DMS53 treated with DMSO at 0.1 percent for 48 hours (cell line): Measurements from ENCODE around the gene GMCL2.

ENCODE experiments used
- DNase-seq: peaks from one replicate; lab custom pipeline; 2025; ENCODE audit not compliant: unreplicated experiment; lab: John Stamatoyannopoulos, UW

The GMCL2 gene

DNA sequence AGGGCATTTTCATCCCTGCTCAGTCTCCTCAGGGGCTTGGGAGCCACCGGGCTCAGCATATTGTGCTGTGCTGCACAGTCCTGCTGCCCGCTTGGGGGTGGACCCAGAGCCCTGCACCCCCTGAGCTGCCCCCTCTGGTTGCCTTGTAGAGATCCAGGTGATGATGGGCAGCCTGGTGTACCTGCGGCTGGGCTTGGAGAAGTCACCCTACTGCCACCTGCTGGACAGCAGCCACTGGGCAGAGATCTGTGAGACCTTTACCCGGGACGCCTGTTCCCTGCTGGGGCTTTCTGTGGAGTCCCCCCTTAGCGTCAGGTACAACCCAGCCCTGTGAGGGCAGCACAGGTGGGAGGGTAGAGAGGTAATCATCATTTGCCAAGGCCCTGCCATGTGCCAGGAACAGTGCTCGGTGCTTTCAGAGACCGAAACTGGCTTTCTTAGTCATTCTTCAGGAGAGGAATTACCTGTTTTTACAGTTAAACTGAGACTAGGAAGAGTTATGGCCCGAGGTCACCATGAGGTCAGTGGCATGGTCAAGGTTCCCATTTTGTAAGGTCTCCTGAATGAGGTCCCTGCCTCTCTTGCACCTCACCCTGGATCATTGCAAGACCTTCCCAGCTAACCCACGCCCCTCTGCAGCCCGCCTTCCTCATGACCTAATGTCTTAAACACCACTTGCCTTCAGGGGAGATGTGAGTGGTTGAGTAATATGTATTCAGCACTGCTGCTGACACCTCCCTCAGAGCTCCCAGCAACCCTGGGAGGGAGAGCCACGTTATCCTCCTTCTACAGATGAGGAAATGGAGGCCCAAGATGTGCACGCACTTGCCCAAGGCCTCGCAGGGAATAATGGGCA, 41.0 kb downstream of the GMCL2 start:
- peak; percentile 67 for DNase-seq

DNA sequence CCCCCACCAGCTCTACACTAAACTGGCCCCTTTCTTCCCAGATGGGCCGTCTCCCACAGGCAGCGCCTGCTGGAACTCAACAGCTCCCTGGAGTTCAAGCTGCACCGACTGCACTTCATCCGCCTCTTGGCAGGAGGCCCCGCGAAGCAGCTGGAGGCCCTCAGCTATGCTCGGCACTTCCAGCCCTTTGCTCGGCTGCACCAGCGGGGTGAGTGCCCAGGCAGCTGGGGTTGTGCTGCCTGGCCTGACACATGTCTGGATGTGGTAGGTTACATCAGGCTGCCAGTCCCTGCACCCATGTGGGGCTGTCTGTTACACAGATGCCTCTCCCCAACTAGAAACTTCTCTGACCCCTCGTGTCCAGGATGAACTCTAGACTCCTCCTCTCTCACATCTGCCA, 43.3 kb downstream of the GMCL2 start:
- no peak for DNase-seq

DNA sequence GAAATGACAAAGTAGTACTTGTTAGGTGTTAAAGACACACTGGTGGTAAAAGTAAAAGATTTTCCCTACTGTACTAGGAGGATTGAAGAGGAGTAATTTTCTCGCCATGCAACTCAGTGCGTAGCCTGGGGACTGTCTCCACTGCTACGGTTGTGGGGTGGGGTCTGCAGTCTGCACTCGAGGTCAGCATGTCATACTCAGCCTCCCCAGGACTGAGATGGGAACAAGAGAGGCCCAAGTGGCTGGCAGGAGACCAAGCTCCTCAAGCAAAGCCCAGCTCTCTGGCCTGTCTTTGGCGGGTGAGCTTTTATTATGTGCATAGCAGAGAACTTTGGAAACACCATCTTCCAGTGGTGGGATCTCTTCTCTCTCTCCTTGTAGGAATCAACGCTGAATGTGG, 43.9 kb downstream of the GMCL2 start:
- no peak for DNase-seq

DNA sequence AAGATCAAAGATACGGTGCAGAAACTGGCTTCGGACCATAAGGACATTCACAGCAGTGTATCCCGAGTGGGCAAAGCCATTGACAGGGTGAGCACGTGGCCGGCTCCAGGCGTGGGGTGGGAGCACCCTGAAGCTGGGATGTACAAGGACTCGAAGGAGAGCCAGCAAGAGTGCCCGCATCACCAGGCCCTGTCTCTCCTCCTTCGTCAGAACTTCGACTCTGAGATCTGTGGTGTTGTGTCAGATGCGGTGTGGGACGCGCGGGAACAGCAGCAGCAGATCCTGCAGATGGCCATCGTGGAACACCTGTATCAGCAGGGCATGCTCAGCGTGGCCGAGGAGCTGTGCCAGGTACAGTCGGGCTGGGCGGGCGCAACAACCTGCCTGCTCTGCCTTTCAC, 44.5 kb downstream of the GMCL2 start:
- no peak for DNase-seq

DNA sequence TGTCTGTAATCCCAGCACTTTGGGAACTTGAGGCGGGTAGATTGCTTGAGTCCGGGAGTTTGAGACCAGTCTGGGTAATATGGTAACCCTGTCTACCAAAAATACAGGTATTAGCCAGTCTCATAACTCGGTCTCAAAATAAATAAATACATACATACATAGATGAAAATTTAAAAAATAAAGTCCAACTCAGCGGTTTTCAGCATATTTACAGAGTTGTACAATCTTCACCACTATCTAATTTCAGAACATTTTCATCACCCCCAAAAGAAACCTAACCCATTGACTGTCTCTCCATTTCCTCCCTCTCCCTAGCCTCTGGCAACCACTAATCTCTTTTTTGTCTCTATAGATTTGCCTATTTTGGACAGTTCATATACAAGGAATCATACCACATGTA, 45.6 kb downstream of the GMCL2 start:
- DNase-seq, result no peak

DNA sequence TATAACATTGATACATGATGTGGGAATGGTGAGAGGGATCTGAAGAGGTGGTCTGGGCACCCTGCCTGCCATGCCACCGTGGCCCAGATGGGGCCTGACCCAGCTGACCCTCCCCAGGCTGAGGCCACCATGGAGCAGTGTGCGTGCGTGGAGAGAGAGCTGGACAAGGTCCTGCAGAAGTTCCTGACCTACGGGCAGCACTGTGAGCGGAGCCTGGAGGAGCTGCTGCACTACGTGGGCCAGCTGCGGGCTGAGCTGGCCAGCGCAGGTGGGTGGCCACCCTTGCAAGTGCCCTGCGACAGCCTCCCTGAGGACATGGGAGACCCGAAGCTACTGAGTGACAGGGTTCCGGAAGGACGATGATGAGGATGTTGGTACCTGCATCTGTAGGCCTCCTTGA, 49.2 kb downstream of the GMCL2 start:
- DNase-seq, result no peak

DNA sequence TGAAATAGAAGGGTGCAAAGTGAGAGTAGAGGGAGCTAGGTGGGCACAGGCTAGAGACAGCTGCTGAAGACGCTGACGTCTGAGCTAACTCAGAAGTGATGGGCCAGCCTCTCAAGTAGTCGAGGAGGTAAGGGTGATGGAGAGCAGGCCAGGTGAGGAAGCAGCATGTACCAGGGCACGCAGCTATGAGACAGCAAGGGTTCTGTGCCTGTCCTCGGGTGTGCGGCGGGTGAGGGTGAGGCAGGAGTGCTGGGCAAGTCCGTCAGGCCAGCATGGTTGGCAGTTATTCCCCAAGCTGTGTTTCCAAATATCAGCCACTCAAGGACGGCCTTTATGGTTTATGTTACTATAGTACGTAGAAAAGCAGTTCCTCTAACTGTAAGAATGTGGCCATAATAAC, 50.2 kb downstream of the GMCL2 start:
- no peak for DNase-seq
